AG04449 (cell line): ENCODE measurements around the gene GPR3.
A peak's percentile ranks its signal among the peaks of the same experiment; 100 is the strongest.

Experiments
- CTCF ChIA-PET: fragments of 350-600 bp; formaldehyde crosslinking; extraction: SDS; loops from one replicate; lab custom pipeline; 2021; ENCODE audit warnings: antibody characterized with exemption; lab: Yijun Ruan, JAX
- POLR2A ChIA-PET: fragments of 400-600, 350-600 bp; formaldehyde crosslinking; extraction: SDS; loops from one replicate; lab custom pipeline; 2020; ENCODE audit warnings: antibody characterized with exemption, inconsistent platforms; lab: Yijun Ruan, JAX
- DNase-seq: peaks from one replicate; pipeline ENCODE4 v3.0.0-alpha.2; 2010; ENCODE audit warnings: low read depth, low spot score
- H3K4me3 ChIP-seq: 2 replicates; pipeline ENCODE4 v1.5.1; 2011; ENCODE audit warnings: low read depth, mild to moderate bottlenecking, control low read depth, low read length
- CTCF ChIP-seq: IDR thresholded peaks from one replicate; pipeline ENCODE4 v1.5.1; 2011; ENCODE audit warnings: mild to moderate bottlenecking, moderate library complexity, low read length, control low read depth, inconsistent platforms; ENCODE audit not compliant: insufficient read depth; ENCODE audit errors: missing control alignments

GPR3 gene

GRCh38 chr1:27410709-27411108, 18.3 kb downstream of the GPR3 start:
- ChIA-PET POLR2A (no interaction called here), CTCF (interaction anchor here (0.8 to 11.6 kb wide), 9 partner anchors 11 to 196 kb away, joined by 3 to 143 read pairs (median 5); partner anchors contain the start of genes AHDC1 and GPR3)
- DNase-seq: no peak
- H3K4me3 ChIP-seq: no peak overlapping the region
- no peak for TF ChIP-seq CTCF

GRCh38 chr1:27412502-27412901, 20.1 kb downstream of the GPR3 start:
- CTCF ChIA-PET: interaction anchor here (0.9 to 11.6 kb wide), 9 partner anchors 9 to 257 kb away, joined by 3 to 143 read pairs (median 4); partner anchors contain the start of gene AHDC1
- no peak for DNase-seq
- TF ChIP-seq CTCF: no peak
- no peak overlapping the region for H3K4me3 ChIP-seq
- POLR2A ChIA-PET: no interaction called here

- TF ChIP-seq CTCF: no peak
- DNase-seq: no peak
- H3K4me3 ChIP-seq: no peak overlapping the region
- ChIA-PET POLR2A (no interaction called here), CTCF (interaction anchor here (0.9 to 11.6 kb wide), 9 partner anchors 8 to 256 kb away, joined by 3 to 143 read pairs (median 4); partner anchors contain the start of gene AHDC1)
Measured at GRCh38 chr1:27413004-27413403, 20.6 kb downstream of the GPR3 start.

GRCh38 chr1:27414091-27414490, 21.7 kb downstream of the GPR3 start:
- H3K4me3 ChIP-seq: no peak overlapping the region
- no peak for TF ChIP-seq CTCF
- ChIA-PET POLR2A (interaction anchor here (0.6 kb wide), 1 partner anchor 117 kb away, joined by 3 read pairs; no protein-coding TSS in a partner anchor), CTCF (interaction anchor here (0.7 to 11.6 kb wide), 8 partner anchors 12 to 248 kb away, joined by 3 to 143 read pairs (median 8); partner anchors contain the start of gene AHDC1)
- no peak for DNase-seq

- POLR2A ChIA-PET: interaction anchor here (1.0 kb wide), 1 partner anchor 183 kb away, joined by 3 read pairs; no protein-coding TSS in a partner anchor
- CTCF ChIA-PET: interaction anchor here (0.7 to 11.6 kb wide), 35 partner anchors 8 to 314 kb away, joined by 3 to 143 read pairs (median 5); partner anchors contain the start of gene AHDC1
- DNase-seq: no peak
Measured at GRCh38 chr1:27416387-27417111, 24.1 kb downstream of the GPR3 start.

More at GRCh38 chr1:27416387-27417111, 24.1 kb downstream of the GPR3 start:
- TF ChIP-seq CTCF: peak; percentile 61
- no peak overlapping the region for H3K4me3 ChIP-seq
